MCF 10A (cell line): ENCODE data around the gene PARN. TPM values are rescaled to one million over a fixed set of nuclear protein-coding genes. Genes with fewer than 3 reads are reported as not detected.

Experiments
- BruUV-seq: library from RNA; stranded (reverse); fragments of 400-500 nt; replicated peaks from 2 replicates; lab custom pipeline; 2021; lab: Mats Ljungman, UMichigan
- CTCF ChIA-PET: fragments of 300-600 bp; sonication (Branson Sonifier 250); formaldehyde crosslinking; extraction: SDS; loops from one replicate; lab custom pipeline; 2021; ENCODE audit warnings: antibody characterized with exemption, inconsistent platforms; lab: Yijun Ruan, JAX
- POLR2A ChIA-PET: fragments of 300-600, 350-650 bp; sonication (Branson Sonifier 250); formaldehyde crosslinking; extraction: SDS; loops from one replicate; lab custom pipeline; 2020; ENCODE audit warnings: antibody characterized with exemption, inconsistent platforms; lab: Yijun Ruan, JAX
- DNase-seq: peaks from one replicate; pipeline ENCODE4 v3.0.0-alpha.2; 2018; ENCODE audit not compliant: unreplicated experiment
- H3K27ac Mint-ChIP-seq: one replicate; pipeline ENCODE4 v1.8.0; 2022; ENCODE audit warnings: mild to moderate bottlenecking, low read depth, mixed read lengths; ENCODE audit not compliant: unreplicated experiment
- H3K27me3 Mint-ChIP-seq: one replicate; pipeline ENCODE4 v1.8.0; 2022; ENCODE audit warnings: mixed read lengths; ENCODE audit not compliant: insufficient read depth, unreplicated experiment
- H3K36me3 Mint-ChIP-seq: one replicate; pipeline ENCODE4 v1.8.0; 2022; ENCODE audit warnings: mild to moderate bottlenecking, moderate library complexity, mixed read lengths; ENCODE audit not compliant: insufficient read depth, unreplicated experiment
- H3K4me1 Mint-ChIP-seq: one replicate; pipeline ENCODE4 v1.8.0; 2022; ENCODE audit warnings: mixed read lengths; ENCODE audit not compliant: insufficient read depth, unreplicated experiment
- H3K4me3 Mint-ChIP-seq: one replicate; pipeline ENCODE4 v1.8.0; 2022; ENCODE audit warnings: mild to moderate bottlenecking, moderate library complexity, mixed read lengths; ENCODE audit not compliant: unreplicated experiment
- H3K9me3 Mint-ChIP-seq: one replicate; pipeline ENCODE4 v1.8.0; 2022; ENCODE audit warnings: mixed read lengths; ENCODE audit not compliant: unreplicated experiment
- intact Hi-C: fragments of 100-400 bp; cut with micrococcal nuclease; formaldehyde crosslinking; loops from 2 replicates; pipeline ENCODE4 v1.14.1; 2022
- total RNA-seq: library from RNA; stranded (reverse); gene quantifications from 2 replicates; pipeline ENCODE4 v1.2.3, GENCODE V29; 2022
- TF ChIP-seq, protein P1 (sequence below): fragments of 200-600 bp; IDR thresholded peaks from one replicate; pipeline ENCODE4 v1.8.0; 2022; ENCODE audit warnings: antibody characterized with exemption, mild to moderate bottlenecking; ENCODE audit not compliant: unreplicated experiment

Gene PARN
- total RNA-seq, 1 experiment from 2014 or later, result 35.0 TPM

DNA sequence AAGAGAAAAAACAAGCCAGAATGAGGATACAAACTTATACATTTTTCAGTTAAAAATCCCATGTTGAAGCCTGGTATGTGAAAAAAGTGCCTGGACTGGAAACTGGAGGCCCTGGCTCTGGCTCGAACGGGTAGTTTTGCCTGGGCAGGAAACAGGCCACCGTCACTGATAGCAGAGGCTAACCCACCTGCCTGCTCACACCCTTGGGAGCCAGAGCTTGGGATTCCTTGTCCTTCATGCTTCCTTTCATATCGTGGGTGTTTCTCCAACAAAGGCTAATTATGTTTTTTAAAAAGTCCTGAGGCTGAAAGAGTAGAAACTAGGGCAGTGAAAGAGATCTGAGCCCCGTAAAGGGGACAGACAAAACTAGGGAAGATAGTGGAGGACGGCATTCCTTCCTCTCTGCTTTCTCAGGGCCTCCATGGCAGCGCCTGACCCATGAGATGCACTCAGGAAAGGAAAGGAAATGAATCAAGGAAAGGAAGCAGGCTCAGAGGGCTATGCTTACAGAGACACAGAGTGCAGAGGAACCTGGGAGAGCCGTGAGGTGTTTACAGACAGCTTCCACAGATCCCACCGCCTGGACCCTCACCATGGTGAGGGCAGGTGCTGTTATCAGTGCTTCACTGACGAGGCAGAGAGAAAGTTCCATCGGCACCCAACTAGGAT is 138.1 kb downstream of the PARN start:
- ChIA-PET CTCF (interaction anchor here (0.6 kb wide), 1 partner anchor 237 kb away, joined by 3 read pairs; no protein-coding TSS in a partner anchor), POLR2A (interaction anchor here (0.9 to 1.0 kb wide), 2 partner anchors 37 to 93 kb away, joined by 3 read pairs; no protein-coding TSS in a partner anchor)
- intact Hi-C loops, result no loop called here
- Mint-ChIP-seq H3K27me3 (no peaks in the 10 kb centered on the region), H3K27ac (no peak overlapping the region), H3K36me3 (peaks cover 14% of the 10 kb centered on the region), H3K4me3 (no peak overlapping the region), H3K9me3 (no peaks in the 10 kb centered on the region), H3K4me1 (peaks cover 23% of the 10 kb centered on the region)
- DNase-seq, result no peak
- TF ChIP-seq, protein P1, sequence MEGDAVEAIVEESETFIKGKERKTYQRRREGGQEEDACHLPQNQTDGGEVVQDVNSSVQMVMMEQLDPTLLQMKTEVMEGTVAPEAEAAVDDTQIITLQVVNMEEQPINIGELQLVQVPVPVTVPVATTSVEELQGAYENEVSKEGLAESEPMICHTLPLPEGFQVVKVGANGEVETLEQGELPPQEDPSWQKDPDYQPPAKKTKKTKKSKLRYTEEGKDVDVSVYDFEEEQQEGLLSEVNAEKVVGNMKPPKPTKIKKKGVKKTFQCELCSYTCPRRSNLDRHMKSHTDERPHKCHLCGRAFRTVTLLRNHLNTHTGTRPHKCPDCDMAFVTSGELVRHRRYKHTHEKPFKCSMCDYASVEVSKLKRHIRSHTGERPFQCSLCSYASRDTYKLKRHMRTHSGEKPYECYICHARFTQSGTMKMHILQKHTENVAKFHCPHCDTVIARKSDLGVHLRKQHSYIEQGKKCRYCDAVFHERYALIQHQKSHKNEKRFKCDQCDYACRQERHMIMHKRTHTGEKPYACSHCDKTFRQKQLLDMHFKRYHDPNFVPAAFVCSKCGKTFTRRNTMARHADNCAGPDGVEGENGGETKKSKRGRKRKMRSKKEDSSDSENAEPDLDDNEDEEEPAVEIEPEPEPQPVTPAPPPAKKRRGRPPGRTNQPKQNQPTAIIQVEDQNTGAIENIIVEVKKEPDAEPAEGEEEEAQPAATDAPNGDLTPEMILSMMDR, result no peak
- BruUV-seq, result no TSS peak

DNA sequence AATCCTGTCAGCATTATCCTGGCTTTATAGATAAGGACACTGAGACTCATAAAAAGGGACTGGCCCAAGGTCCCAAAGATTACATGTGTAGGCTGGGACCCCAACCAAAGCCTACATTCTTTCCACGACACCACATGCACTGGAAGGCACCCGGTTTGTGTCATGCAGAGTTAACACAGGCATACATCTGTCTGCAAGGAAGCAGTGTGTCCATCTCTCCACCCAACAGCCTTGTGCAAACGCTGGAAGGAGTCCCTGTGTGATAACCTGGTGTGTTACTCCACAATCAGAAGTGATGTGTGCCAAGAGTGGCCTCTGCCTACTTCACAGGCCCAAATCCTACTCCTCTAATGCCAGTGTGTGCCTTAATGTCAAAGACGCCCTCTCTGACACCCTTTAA is 139.8 kb downstream of the PARN start:
- no peak for DNase-seq
- ChIA-PET CTCF (no interaction called here), POLR2A (no interaction called here)
- Mint-ChIP-seq H3K36me3 (peaks cover 14% of the 10 kb centered on the region), H3K27ac (no peak overlapping the region), H3K4me3 (no peak overlapping the region), H3K9me3 (no peaks in the 10 kb centered on the region), H3K4me1 (peaks cover 20% of the 10 kb centered on the region), H3K27me3 (no peaks in the 10 kb centered on the region)
- intact Hi-C loops, result no loop called here
- TF ChIP-seq, protein P1, result no peak
- BruUV-seq, result no TSS peak

DNA sequence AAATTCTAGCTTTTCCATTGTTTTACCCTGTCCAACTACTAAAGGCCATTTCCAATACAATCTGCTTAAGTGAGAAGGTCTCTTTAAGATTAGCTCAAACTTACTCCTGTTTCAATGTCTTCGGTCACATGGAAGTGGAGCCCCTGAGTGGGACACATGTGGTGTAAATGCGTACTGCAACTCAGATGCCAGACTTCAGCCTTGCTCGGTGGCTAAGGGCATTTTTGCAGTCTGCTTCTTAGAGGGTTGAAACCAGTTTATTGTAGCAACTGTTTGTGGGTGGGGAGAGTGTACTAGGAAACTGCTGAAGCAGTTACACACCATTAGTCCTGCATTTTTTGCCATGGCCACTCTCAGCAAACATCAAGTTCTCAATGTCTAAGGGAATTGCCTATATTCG is 140.6 kb downstream of the PARN start:
- no TSS peak for BruUV-seq
- Mint-ChIP-seq H3K4me1 (peaks cover 15% of the 10 kb centered on the region), H3K36me3 (peaks cover 14% of the 10 kb centered on the region), H3K4me3 (no peak overlapping the region), H3K27ac (no peak overlapping the region), H3K27me3 (no peaks in the 10 kb centered on the region), H3K9me3 (no peaks in the 10 kb centered on the region)
- ChIA-PET CTCF (interaction anchor here (0.7 to 0.8 kb wide), 3 partner anchors 9 to 40 kb away, joined by 3 to 4 read pairs (median 3); no protein-coding TSS in a partner anchor), POLR2A (interaction anchor here (1.7 to 5.0 kb wide), 2 partner anchors 12 to 38 kb away, joined by 5 to 119 read pairs; no protein-coding TSS in a partner anchor)
- DNase-seq, result no peak
- TF ChIP-seq, protein P1, result no peak
- intact Hi-C loops, result no loop called here

DNA sequence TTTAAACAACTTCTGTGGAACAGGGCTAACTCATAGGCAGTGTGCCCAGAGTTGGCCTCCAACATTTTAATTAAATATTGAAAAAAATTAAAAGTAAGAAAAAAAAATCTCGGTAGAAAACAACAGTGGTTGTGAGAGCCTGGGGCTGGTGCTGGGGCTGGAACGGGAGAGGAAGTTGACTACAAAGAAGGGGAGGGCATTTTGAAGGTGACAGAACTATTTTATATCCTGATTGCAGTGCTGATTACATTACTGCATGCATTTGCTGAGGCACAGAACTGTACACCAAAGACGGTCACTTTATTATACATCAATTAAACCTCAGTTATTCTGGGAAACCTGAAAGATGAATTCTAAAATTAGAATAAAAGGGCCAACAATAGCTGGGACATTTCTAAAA is 142.5 kb downstream of the PARN start:
- CTCF ChIA-PET, result interaction anchor here (0.6 to 2.3 kb wide), 11 partner anchors 8 to 1659 kb away, joined by 3 to 12 read pairs (median 4); no protein-coding TSS in a partner anchor
- Mint-ChIP-seq H3K27ac (peak overlapping the region; percentile 81), H3K27me3 (no peaks in the 10 kb centered on the region), H3K4me1 (peaks cover 11% of the 10 kb centered on the region), H3K4me3 (peak overlapping the region; percentile 57), H3K36me3 (peaks cover 14% of the 10 kb centered on the region), H3K9me3 (no peaks in the 10 kb centered on the region)
- DNase-seq, result no peak
- POLR2A ChIA-PET, result interaction anchor here (0.8 to 5.0 kb wide), 13 partner anchors 9 to 186 kb away, joined by 3 to 119 read pairs (median 6); no protein-coding TSS in a partner anchor
- intact Hi-C loops, result no loop called here
- TF ChIP-seq, protein P1, result no peak
- no TSS peak for BruUV-seq
